Neuronal stem cell (in vitro differentiated cells): ENCODE measurements around the gene PSMB1.
"Not testable (repeated sequence)": the region's sequence is repeated elsewhere in the genome, so short reads cannot be mapped to it uniquely, and the experiment has no call there.

Experiments used
- DNase-seq: peaks from one replicate; pipeline ENCODE4 v3.0.0-alpha.2; 2013; ENCODE audit warnings: low spot score
- H2AFZ ChIP-seq: one replicate; pipeline ENCODE4 v1.6.1; 2013; ENCODE audit warnings: mild to moderate bottlenecking, low read length, inconsistent platforms
- H2AK5ac ChIP-seq: 2 replicates; pipeline ENCODE4 v1.6.1; 2013; ENCODE audit warnings: low read depth, mild to moderate bottlenecking, inconsistent platforms, low read length, moderate library complexity, mixed read lengths
- H2BK120ac ChIP-seq: 2 replicates; pipeline ENCODE4 v1.6.1; 2013; ENCODE audit warnings: low read depth, mild to moderate bottlenecking, inconsistent platforms, low read length, moderate library complexity, mixed read lengths
- H2BK12ac ChIP-seq: one replicate; pipeline ENCODE4 v1.6.1; 2013; ENCODE audit warnings: low read length, inconsistent platforms
- H2BK15ac ChIP-seq: 2 replicates; pipeline ENCODE4 v1.6.1; 2013; ENCODE audit warnings: mild to moderate bottlenecking, low read length, inconsistent platforms, mixed read lengths
- H2BK5ac ChIP-seq: one replicate; pipeline ENCODE4 v1.6.1; 2013; ENCODE audit warnings: inconsistent platforms, mild to moderate bottlenecking, low read length, moderate library complexity
- H3K14ac ChIP-seq: one replicate; pipeline ENCODE4 v1.6.1; 2013; ENCODE audit warnings: low read length, inconsistent platforms
- H3K18ac ChIP-seq: 2 replicates; pipeline ENCODE4 v1.6.1; 2013; ENCODE audit warnings: low read length, inconsistent platforms
- H3K23ac ChIP-seq: 2 replicates; pipeline ENCODE4 v1.6.1; 2013; ENCODE audit warnings: low read depth, mild to moderate bottlenecking, mixed read lengths, low read length, inconsistent platforms; ENCODE audit not compliant: poor library complexity
- H3K27ac ChIP-seq: replicated peaks from 3 replicates; pipeline ENCODE4 v1.5.1; 2013; ENCODE audit warnings: low read length, inconsistent platforms
- H3K27me3 ChIP-seq, 3 experiments: 2 replicates each; pipeline ENCODE4 v1.6.1; 2013; ENCODE audit warnings: low read length in 3 of 3, mild to moderate bottlenecking in 2 of 3, inconsistent platforms in 1 of 3, low read depth in 1 of 3, mixed read lengths in 1 of 3, moderate library complexity in 1 of 3; ENCODE audit not compliant: control insufficient read depth in 3 of 3, insufficient read depth in 3 of 3
- H3K36me3 ChIP-seq, 2 donors: replicated peaks in 1 of 2; 2 replicates each; pipeline ENCODE4 v1.6.1; 2013; ENCODE audit warnings: low read length in 2 of 2; ENCODE audit not compliant: control insufficient read depth in 2 of 2, insufficient read depth in 2 of 2
- H3K4ac ChIP-seq: 2 replicates; pipeline ENCODE4 v1.6.1; 2013; ENCODE audit warnings: inconsistent platforms, mild to moderate bottlenecking, low read length, moderate library complexity
- H3K4me1 ChIP-seq, 2 donors: 1 replicate in 1 of 2; 2 replicates in 1 of 2; pipeline ENCODE4 v1.6.1; 2013; ENCODE audit warnings: low read length in 2 of 2, low read depth in 1 of 2; ENCODE audit not compliant: control insufficient read depth in 2 of 2, insufficient read depth in 1 of 2
- H3K4me2 ChIP-seq: one replicate; pipeline ENCODE4 v1.6.1; 2013; ENCODE audit warnings: mild to moderate bottlenecking, low read length, inconsistent platforms; ENCODE audit not compliant: insufficient read depth, poor library complexity, severe bottlenecking
- H3K4me3 ChIP-seq, 2 donors: 2 replicates each; pipeline ENCODE4 v1.5.1; 2013; ENCODE audit warnings: low read length in 2 of 2, mild to moderate bottlenecking in 2 of 2, inconsistent platforms in 1 of 2, moderate library complexity in 1 of 2
- H3K79me1 ChIP-seq: one replicate; pipeline ENCODE4 v1.6.1; 2013; ENCODE audit warnings: low read depth, mild to moderate bottlenecking, inconsistent platforms, low read length, moderate library complexity
- H3K9ac ChIP-seq: one replicate; pipeline ENCODE4 v1.6.1; 2013; ENCODE audit warnings: mild to moderate bottlenecking, low read depth, low read length, inconsistent platforms; ENCODE audit not compliant: poor library complexity
- H3K9me3 ChIP-seq, 2 donors: replicated peaks in 1 of 2; 2 replicates each; pipeline versions ENCODE3 to v1.6.1; 2013; ENCODE audit warnings: low read length in 2 of 2, mild to moderate bottlenecking in 2 of 2, inconsistent platforms in 1 of 2, low read depth in 1 of 2, mixed read lengths in 1 of 2, moderate library complexity in 1 of 2; ENCODE audit not compliant: control insufficient read depth in 2 of 2, insufficient read depth in 1 of 2
- H4K8ac ChIP-seq: one replicate; pipeline ENCODE4 v1.6.1; 2013; ENCODE audit warnings: low read depth, mild to moderate bottlenecking, inconsistent platforms, low read length, moderate library complexity
- H4K91ac ChIP-seq: one replicate; pipeline ENCODE4 v1.6.1; 2013; ENCODE audit warnings: low read length, low read depth, mild to moderate bottlenecking, inconsistent platforms; ENCODE audit not compliant: poor library complexity
- WGBS, 2 donors: extraction: QIAGEN DNeasy Blood & Tissue Kit; methylation state at CpG; one replicate each; pipeline ENCODE4 v1.1.7; 2013; ENCODE audit warnings: missing lambda C conversion rate in 2 of 2, mixed read lengths in 1 of 2; ENCODE audit not compliant: insufficient read length in 2 of 2, insufficient replicate concordance in 1 of 2; ENCODE audit errors: extremely low coverage in 2 of 2; 5-methylcytosine and 5-hydroxymethylcytosine counted together

Gene PSMB1

DNA sequence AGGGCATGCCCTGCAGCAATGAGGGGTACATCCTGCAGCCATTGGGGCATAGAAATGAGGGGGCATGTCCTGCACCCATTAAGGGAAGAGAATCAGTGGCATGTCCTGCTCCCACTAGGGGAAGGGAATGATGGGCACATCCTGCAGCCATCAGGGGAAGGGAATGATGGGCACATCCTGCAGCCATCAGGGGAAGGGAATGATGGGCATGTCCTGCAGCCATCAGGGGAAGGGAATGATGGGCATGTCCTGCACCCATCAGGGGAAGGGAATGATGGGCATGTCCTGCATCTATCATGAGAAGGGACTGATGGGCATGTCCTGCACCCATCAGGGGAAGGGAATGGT is 49.7 kb downstream of the PSMB1 start:
- Histone ChIP-seq H3K36me3 (peaks cover 0 to 1% of the 10 kb centered on the region in 2 donors), H2AFZ (no peak overlapping the region), H2BK15ac (peak overlapping the region; percentile 65), H3K18ac (peak overlapping the region; percentile 59), H2AK5ac (no peak overlapping the region), H3K4me3 (no peak overlapping the region), H2BK5ac (no peak overlapping the region), H3K27ac (no peak overlapping the region), H2BK120ac (no peak overlapping the region), H3K4me2 (no peak overlapping the region), H4K8ac (no peak overlapping the region), H3K79me1 (no peaks in the 10 kb centered on the region), H3K27me3 (no peaks in the 10 kb centered on the region), H3K9ac (peak overlapping the region; percentile 67), H3K4ac (no peak overlapping the region), H2BK12ac (no peak overlapping the region), H3K23ac (peak overlapping the region; percentile 66), H3K4me1 (peaks cover 3 to 6% of the 10 kb centered on the region in 2 donors), H3K9me3 (peaks cover 5 to 38% of the 10 kb centered on the region in 2 donors), H3K14ac (peak overlapping the region; percentile 2), H4K91ac (no peak overlapping the region)
- DNase-seq = no peak

GRCh38 chr6:170502733-170503413 is 50.2 kb downstream of the PSMB1 start:
- not testable (repeated sequence) for H4K8ac ChIP-seq, H4K91ac ChIP-seq, H3K79me1 ChIP-seq, H2BK12ac ChIP-seq, H3K9ac ChIP-seq, H3K27me3 ChIP-seq, H2AFZ ChIP-seq, H3K36me3 ChIP-seq, H3K4me1 ChIP-seq, H3K4me3 ChIP-seq, H3K18ac ChIP-seq, H3K4ac ChIP-seq, H2BK15ac ChIP-seq, H2BK120ac ChIP-seq, H3K23ac ChIP-seq, H3K27ac ChIP-seq, H2AK5ac ChIP-seq, DNase-seq, H2BK5ac ChIP-seq, H3K14ac ChIP-seq, H3K4me2 ChIP-seq
- H3K9me3 ChIP-seq = peaks cover 5 to 38% of the 10 kb centered on the region in 2 donors
- WGBS, 2 donors = no CpG with 5 or more reads among the region's 2 CpGs

DNA sequence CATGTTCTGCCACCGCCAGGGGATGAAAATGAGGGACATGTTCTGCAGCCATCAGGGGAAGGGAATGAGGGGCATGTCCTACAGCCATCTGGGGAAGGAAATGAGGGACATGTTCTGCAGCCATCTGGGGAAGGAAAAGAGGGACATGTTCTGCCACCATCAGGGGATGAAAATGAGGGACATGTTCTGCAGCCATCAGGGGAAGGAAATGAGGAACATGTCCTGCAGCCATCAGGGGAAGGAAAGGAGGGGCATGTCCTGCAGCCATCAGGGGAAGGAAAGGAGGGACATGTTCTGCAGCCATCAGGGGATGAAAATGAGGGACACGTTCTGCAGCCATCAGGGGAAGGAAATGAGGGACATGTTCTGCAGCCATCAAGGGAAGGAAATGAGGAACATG is 50.8 kb downstream of the PSMB1 start:
- H2AK5ac ChIP-seq, H3K9ac ChIP-seq, H2BK12ac ChIP-seq, DNase-seq, H2BK5ac ChIP-seq, H3K23ac ChIP-seq, H3K4me2 ChIP-seq, H4K8ac ChIP-seq, H4K91ac ChIP-seq, H3K27ac ChIP-seq, H2AFZ ChIP-seq, H3K4ac ChIP-seq, H2BK15ac ChIP-seq, H3K27me3 ChIP-seq, H3K79me1 ChIP-seq, H3K14ac ChIP-seq, H2BK120ac ChIP-seq, H3K18ac ChIP-seq, H3K36me3 ChIP-seq: not testable (repeated sequence)
- WGBS, 2 donors = no CpG with 5 or more reads among the region's 2 CpGs
- peak overlapping the region in 1 of 2 donors; percentile 36 for H3K4me3 ChIP-seq
- H3K4me1 ChIP-seq = peaks cover 11% of the 10 kb centered on the region in 2 donors
- peaks cover 5 to 38% of the 10 kb centered on the region in 2 donors for H3K9me3 ChIP-seq

- Histone ChIP-seq H2BK12ac (no peak overlapping the region), H2BK15ac (no peak overlapping the region), H3K4me3 (no peak overlapping the region), H2AFZ (no peak overlapping the region), H3K4ac (no peak overlapping the region), H3K4me2 (no peak overlapping the region), H2AK5ac (peak overlapping the region; percentile 51), H3K14ac (no peak overlapping the region), H2BK120ac (no peak overlapping the region), H3K23ac (no peak overlapping the region), H3K79me1 (no peaks in the 10 kb centered on the region), H3K4me1 (peaks cover 11 to 13% of the 10 kb centered on the region in 2 donors), H3K18ac (peak overlapping the region; percentile 21), H3K9me3 (peaks cover 5 to 38% of the 10 kb centered on the region in 2 donors), H3K9ac (no peak overlapping the region), H4K91ac (no peak overlapping the region), H3K27me3 (peaks cover 0 to 5% (median 0%) of the 10 kb centered on the region in 3 experiments), H4K8ac (no peak overlapping the region), H3K36me3 (peaks cover 0 to 1% of the 10 kb centered on the region in 2 donors), H2BK5ac (no peak overlapping the region), H3K27ac (no peak overlapping the region)
- no CpG with 5 or more reads among the region's 3 CpGs for WGBS, 2 donors
- no peak for DNase-seq
These were observed 52.0 kb downstream of the PSMB1 start for GRCh38 chr6:170500955-170501590.
